Stimulated activated effector memory CD8-positive, alpha-beta T cell treated with anti-CD3 and anti-CD28 coated beads, Interleukin-12 subunit alpha, Interleukin-12 subunit beta, amount 100 ng/mL, for 72 hours (primary cell): ENCODE data around the gene PLXDC1.

ENCODE experiments used
- ATAC-seq: fragments of 150-1000 bp; cut with Tn5 transposase; 2 replicates; pipeline ENCODE4 v1.10.0; 2021
- DNase-seq, 2 donors: peaks; one replicate each; pipeline ENCODE4 v3.0.0; 2021 to 2022; ENCODE audit warnings: low spot score in 2 of 2
- H3K27ac Mint-ChIP-seq: one replicate; pipeline ENCODE4 v1.8.0; 2022; ENCODE audit warnings: mild to moderate bottlenecking, mixed read lengths
- H3K36me3 Mint-ChIP-seq: one replicate; pipeline ENCODE4 v1.8.0; 2022; ENCODE audit warnings: mild to moderate bottlenecking, mixed read lengths
- H3K4me1 Mint-ChIP-seq: one replicate; pipeline ENCODE4 v1.8.0; 2022; ENCODE audit warnings: mixed read lengths
- H3K4me3 Mint-ChIP-seq: one replicate; pipeline ENCODE4 v1.8.0; 2022; ENCODE audit warnings: mild to moderate bottlenecking, mixed read lengths
- H3K9me3 Mint-ChIP-seq: one replicate; pipeline ENCODE4 v1.8.0; 2022; ENCODE audit warnings: mixed read lengths

Gene PLXDC1

DNA sequence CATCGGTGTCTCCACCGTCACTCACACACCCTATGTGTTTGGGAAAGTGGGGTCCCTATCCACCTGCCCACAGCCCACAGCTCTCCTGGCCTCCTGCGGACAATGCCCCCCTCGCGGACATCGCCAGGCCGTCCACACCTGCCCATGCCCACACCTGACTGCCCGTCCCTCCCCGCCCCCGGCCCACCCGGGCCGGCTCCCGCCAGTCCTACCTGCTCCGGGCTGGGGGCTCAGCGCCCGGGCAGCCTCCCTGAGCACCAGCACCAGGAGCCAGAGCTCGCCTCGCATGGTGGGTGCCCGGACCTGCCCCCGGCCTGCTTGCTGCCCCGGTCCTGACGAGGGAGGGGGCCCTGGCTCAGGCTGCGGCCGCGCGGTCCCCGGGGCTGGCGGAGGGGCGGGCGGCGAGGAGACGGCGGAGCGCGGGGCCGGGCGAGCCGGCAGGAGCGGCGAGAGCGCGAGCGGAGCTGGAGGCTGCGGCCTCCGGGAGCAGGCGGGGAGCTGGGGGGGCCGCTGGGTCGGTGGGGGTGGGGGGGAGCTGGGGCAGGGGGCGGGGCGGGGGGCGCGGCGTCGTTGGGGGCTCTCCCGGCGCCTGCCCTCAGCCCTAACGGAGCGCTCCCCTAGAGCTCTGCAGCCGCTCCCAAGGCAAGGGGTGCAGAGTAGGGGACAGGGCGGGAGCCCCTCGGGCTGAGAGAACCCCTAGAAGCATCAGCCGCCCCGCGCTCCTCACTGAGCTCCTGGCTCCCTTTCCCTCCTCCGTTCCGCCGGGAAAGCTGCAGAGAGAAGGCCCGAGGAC is at the start of gene PLXDC1:
TSS of gene PLXDC1 (minus strand) at position 488 of the 793 bp plus-strand sequence. CDS start at position 288, 200 bp downstream.
- ATAC-seq (no peak), DNase-seq (peak in 1 of 2 donors; percentile 64)
- Mint-ChIP-seq H3K36me3 (peaks cover 40% of the 10 kb centered on the region), H3K9me3 (no peaks in the 10 kb centered on the region), H3K27ac (peak within 1 kb of the TSS; percentile 100), H3K4me1 (peaks cover 42% of the 10 kb centered on the region), H3K4me3 (peak within 1 kb of the TSS; percentile 97)

- Mint-ChIP-seq H3K9me3 (no peaks in the 10 kb centered on the region), H3K4me3 (peak overlapping the region; percentile 95), H3K4me1 (peaks cover 60% of the 10 kb centered on the region), H3K27ac (peak overlapping the region; percentile 100), H3K36me3 (peaks cover 68% of the 10 kb centered on the region)
- no peak for ATAC-seq
- no peak for DNase-seq
Measured at GRCh38 chr17:39200957-39201510, 49.6 kb upstream of the PLXDC1 start.

- DNase-seq (peak; percentile 74 to 90), ATAC-seq (peak; percentile 77)
- H3K27ac Mint-ChIP-seq = peak within 1 kb of the TSS; percentile 100
- no peaks in the 10 kb centered on the region for H3K9me3 Mint-ChIP-seq
- peaks cover 60% of the 10 kb centered on the region for H3K36me3 Mint-ChIP-seq
- peaks cover 67% of the 10 kb centered on the region for H3K4me1 Mint-ChIP-seq
- peak within 1 kb of the TSS; percentile 95 for H3K4me3 Mint-ChIP-seq
Measured at GRCh38 chr17:39200070-39200879, 48.8 kb upstream of the PLXDC1 start, which contains the start of gene RPL19. Gene RPL19, plus strand, starts transcription at chr17:39200283. Its CDS starts 62 bp downstream, at chr17:39200345.

DNA sequence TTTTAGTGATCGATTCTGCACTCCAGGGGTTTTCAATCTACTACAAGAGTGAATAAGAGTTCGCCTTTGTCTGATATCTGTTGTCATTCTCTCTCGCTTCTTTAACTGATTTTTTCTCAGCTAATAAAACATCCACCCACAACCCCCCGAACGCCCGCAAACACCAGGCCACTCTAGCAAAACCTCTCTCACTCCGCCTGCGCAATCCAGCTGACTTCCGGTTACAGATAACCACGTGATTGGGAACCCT is 48.3 kb upstream of the PLXDC1 start:
- peak; percentile 67 to 91 for DNase-seq
- ATAC-seq = peak; percentile 72
- H3K4me1 Mint-ChIP-seq = peaks cover 72% of the 10 kb centered on the region
- H3K36me3 Mint-ChIP-seq = peaks cover 55% of the 10 kb centered on the region
- H3K27ac Mint-ChIP-seq = peak overlapping the region; percentile 100
- H3K4me3 Mint-ChIP-seq = peak overlapping the region; percentile 95
- H3K9me3 Mint-ChIP-seq = no peaks in the 10 kb centered on the region

- Mint-ChIP-seq H3K4me1 (peaks cover 75% of the 10 kb centered on the region), H3K4me3 (peak overlapping the region; percentile 95), H3K9me3 (no peaks in the 10 kb centered on the region), H3K36me3 (peaks cover 47% of the 10 kb centered on the region), H3K27ac (peak overlapping the region; percentile 67)
- no peak for DNase-seq
- ATAC-seq = no peak
Measured at GRCh38 chr17:39198186-39198566, 46.7 kb upstream of the PLXDC1 start.

GRCh38 chr17:39197380-39198185 is 46.1 kb upstream of the PLXDC1 start, which contains the start of gene CACNB1:
Gene CACNB1, minus strand, starts transcription at chr17:39197669. Its CDS starts 174 bp downstream, at chr17:39197495.
- H3K4me3 Mint-ChIP-seq = peak within 1 kb of the TSS; percentile 95
- no peaks in the 10 kb centered on the region for H3K9me3 Mint-ChIP-seq
- ATAC-seq = peak; percentile 75
- peaks cover 76% of the 10 kb centered on the region for H3K4me1 Mint-ChIP-seq
- DNase-seq = peak; percentile 62 to 82
- peaks cover 47% of the 10 kb centered on the region for H3K36me3 Mint-ChIP-seq
- peak within 1 kb of the TSS; percentile 83 for H3K27ac Mint-ChIP-seq

GRCh38 chr17:39196808-39197291 is 45.4 kb upstream of the PLXDC1 start:
- Mint-ChIP-seq H3K4me1 (peaks cover 75% of the 10 kb centered on the region), H3K36me3 (peaks cover 47% of the 10 kb centered on the region), H3K4me3 (peak overlapping the region; percentile 95), H3K27ac (peak overlapping the region; percentile 83), H3K9me3 (no peaks in the 10 kb centered on the region)
- ATAC-seq (no peak), DNase-seq (no peak)

DNA sequence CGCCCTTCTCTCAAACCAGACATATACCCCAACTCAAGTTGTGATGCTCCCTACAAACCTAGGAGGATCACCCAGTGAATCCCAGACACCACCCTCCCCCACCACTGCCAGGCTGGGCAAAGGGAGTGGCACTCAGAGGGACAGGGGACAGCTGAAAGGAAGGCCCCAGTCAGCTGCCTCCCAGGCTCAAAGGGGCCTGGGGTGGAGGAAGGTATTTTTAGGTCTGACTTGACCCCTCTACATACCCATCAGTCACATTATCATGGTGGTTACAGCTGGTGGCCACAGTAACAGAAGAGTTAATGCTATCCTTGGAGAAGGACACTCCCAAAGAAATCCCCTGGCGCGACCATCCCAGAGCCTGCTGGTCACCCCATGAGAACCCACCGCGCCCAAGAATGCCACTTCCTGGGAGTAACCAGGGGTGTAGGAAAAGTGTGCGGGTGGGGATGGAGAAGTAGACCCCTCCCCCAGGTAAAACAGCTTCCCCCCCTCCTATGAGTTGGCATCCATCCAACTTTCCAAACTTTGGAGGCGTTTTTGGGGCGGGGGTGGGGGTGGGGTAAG is 44.9 kb upstream of the PLXDC1 start:
- ATAC-seq = no peak
- H3K4me3 Mint-ChIP-seq = peak overlapping the region; percentile 95
- peak overlapping the region; percentile 83 for H3K27ac Mint-ChIP-seq
- peaks cover 45% of the 10 kb centered on the region for H3K36me3 Mint-ChIP-seq
- peaks cover 70% of the 10 kb centered on the region for H3K4me1 Mint-ChIP-seq
- H3K9me3 Mint-ChIP-seq = no peaks in the 10 kb centered on the region
- DNase-seq = no peak

DNA sequence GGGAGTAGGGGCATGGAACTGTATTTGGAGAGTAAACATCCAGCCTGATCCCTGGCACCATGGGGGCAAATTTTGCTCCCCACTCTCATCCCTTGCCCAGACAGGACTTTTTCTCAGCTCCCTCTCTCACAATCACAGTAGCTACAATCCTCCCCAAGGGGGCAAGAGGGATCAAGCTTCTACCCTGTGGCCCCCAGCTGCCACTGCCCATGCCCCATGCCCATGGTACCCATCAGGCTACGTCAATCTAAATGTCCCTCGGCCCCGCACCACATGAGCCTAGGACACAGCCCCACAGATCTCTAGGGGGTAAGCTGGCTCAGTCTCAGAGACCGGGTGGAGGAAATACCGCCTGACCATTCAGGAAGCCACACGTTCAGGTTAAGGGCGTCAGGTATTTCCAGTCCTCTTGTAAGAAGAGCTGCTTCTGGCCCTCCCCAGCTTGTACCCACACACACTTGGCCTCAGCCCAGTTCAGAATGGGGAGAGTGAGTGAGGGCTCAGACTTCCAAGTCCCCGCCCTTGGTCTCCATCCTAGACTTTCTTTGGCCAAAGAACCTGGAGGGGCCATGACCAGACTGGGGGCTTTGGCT is 44.2 kb upstream of the PLXDC1 start:
- H3K27ac Mint-ChIP-seq = peak overlapping the region; percentile 83
- no peak for DNase-seq

GRCh38 chr17:39194985-39195524 is 43.6 kb upstream of the PLXDC1 start:
- DNase-seq (no peak), ATAC-seq (no peak)
- Mint-ChIP-seq H3K4me1 (peaks cover 60% of the 10 kb centered on the region), H3K9me3 (no peaks in the 10 kb centered on the region), H3K4me3 (peak overlapping the region; percentile 95), H3K27ac (peak overlapping the region; percentile 83), H3K36me3 (peaks cover 43% of the 10 kb centered on the region)

More for the DNA sequence above, 44.2 kb upstream of the PLXDC1 start:
- Mint-ChIP-seq H3K4me3 (peak overlapping the region; percentile 95), H3K36me3 (peaks cover 43% of the 10 kb centered on the region), H3K4me1 (peaks cover 64% of the 10 kb centered on the region), H3K9me3 (no peaks in the 10 kb centered on the region)
- ATAC-seq = no peak

DNA sequence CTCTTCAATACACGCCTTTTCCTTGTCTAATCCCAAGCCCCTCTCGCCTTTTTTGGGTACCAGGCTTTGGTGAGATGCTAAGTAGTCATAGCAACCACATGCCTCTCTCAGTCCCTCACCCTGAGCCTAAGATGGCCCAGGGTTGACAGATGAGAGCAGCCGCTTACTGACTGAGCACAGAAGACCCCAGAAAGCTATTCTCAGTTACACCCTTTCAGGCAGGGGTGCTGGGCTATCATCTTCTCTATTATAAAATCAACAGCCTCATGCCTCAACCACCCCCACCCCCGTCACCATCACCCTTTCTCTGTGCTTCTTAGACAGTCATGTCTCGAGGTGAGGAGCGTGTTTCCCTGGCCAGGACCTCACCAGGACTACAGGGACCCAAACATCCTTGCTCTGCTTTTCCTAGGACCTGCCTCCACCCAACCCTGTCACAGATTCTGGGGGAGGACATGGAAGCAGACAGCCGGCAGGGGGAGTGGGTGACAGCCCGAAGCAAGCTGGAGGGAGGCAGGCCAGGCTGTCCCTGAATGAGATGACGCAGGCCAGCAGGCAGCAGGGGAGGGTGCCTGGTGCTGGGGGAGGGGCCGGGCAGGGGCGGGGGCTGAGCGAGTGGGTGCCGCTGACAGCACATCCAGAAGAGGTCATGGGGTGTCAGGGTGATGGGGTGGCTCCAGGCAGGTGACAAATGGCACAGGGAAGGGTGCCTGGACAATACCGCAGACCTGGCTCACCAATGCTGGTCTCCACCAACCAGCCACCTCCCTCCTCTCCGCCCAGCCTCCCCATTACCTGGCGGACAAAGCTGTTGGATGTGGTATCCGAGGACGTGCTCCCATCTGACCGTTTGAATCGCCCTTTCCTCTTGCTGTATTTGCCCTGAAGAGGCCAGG is 42.9 kb upstream of the PLXDC1 start:
- H3K4me1 Mint-ChIP-seq = peaks cover 53% of the 10 kb centered on the region
- ATAC-seq (no peak), DNase-seq (no peak)
- H3K36me3 Mint-ChIP-seq = peaks cover 43% of the 10 kb centered on the region
- H3K4me3 Mint-ChIP-seq = peak overlapping the region; percentile 95
- H3K27ac Mint-ChIP-seq = peak overlapping the region; percentile 70
- H3K9me3 Mint-ChIP-seq = no peaks in the 10 kb centered on the region

DNA sequence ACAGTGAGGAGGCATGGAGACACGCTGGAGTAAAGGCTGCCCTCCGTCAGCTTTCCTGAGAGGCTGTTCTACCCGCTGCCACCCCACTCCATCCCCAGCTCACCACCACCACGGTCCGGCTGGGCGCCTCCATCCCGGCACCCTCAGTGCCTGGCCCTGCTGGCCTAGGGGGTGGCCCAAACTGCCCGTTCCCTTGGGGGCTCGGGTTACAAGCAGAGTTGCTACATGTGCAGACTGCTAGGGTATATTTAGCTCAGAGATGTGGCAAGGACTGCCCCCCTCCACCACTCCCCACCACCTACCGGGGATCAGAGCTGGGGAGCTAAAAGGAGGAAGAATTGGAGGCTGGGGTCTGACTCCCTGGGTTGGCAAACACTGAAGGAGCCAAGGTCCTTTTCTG is 41.9 kb upstream of the PLXDC1 start:
- Mint-ChIP-seq H3K27ac (peak overlapping the region; percentile 70), H3K4me3 (no peak overlapping the region), H3K4me1 (peaks cover 45% of the 10 kb centered on the region), H3K9me3 (no peaks in the 10 kb centered on the region), H3K36me3 (peaks cover 52% of the 10 kb centered on the region)
- ATAC-seq (no peak), DNase-seq (no peak)

GRCh38 chr17:39192901-39193300 is 41.5 kb upstream of the PLXDC1 start:
- Mint-ChIP-seq H3K27ac (peak overlapping the region; percentile 58), H3K4me1 (peaks cover 41% of the 10 kb centered on the region), H3K4me3 (no peak overlapping the region), H3K9me3 (no peaks in the 10 kb centered on the region), H3K36me3 (peaks cover 57% of the 10 kb centered on the region)
- DNase-seq = no peak
- ATAC-seq = no peak
